AML-193 (cell line): ENCODE results near the gene SLC24A4.
"Not testable (repeated sequence)": the region's sequence is repeated elsewhere in the genome, so short reads cannot be mapped to it uniquely, and the experiment has no call there.

ENCODE experiments used
- DNase-seq, 2 experiments: peaks; one replicate each; lab custom pipeline; 2025; lab: John Stamatoyannopoulos, UW

The SLC24A4 gene

GRCh38 chr14:92520102-92521057 lies 197.4 kb downstream of the SLC24A4 start:
- DNase-seq: no peak

- DNase-seq: no peak
Measured at GRCh38 chr14:92521058-92521415, 198.1 kb downstream of the SLC24A4 start.

GRCh38 chr14:92523752-92524151 lies 200.8 kb downstream of the SLC24A4 start:
- DNase-seq: no peak

GRCh38 chr14:92524602-92525185 lies 201.7 kb downstream of the SLC24A4 start:
- no peak for DNase-seq

- no peak for DNase-seq
Measured at GRCh38 chr14:92525322-92526095, 202.5 kb downstream of the SLC24A4 start.

- no peak for DNase-seq
Measured at GRCh38 chr14:92527721-92528120, 204.8 kb downstream of the SLC24A4 start.

GRCh38 chr14:92528486-92529100 lies 205.6 kb downstream of the SLC24A4 start:
- DNase-seq: no peak

GRCh38 chr14:92529903-92530302 lies 206.9 kb downstream of the SLC24A4 start:
- no peak for DNase-seq

GRCh38 chr14:92531106-92531873 lies 208.3 kb downstream of the SLC24A4 start:
- DNase-seq: no peak

GRCh38 chr14:92532490-92533163 lies 209.7 kb downstream of the SLC24A4 start:
- DNase-seq: no peak

- DNase-seq: no peak
Measured at GRCh38 chr14:92534932-92535643, 212.1 kb downstream of the SLC24A4 start.

GRCh38 chr14:92536231-92536630 lies 213.3 kb downstream of the SLC24A4 start:
- DNase-seq: not testable (repeated sequence)

- no peak for DNase-seq
Measured at GRCh38 chr14:92538412-92538985, 215.5 kb downstream of the SLC24A4 start.

GRCh38 chr14:92539419-92539818 lies 216.5 kb downstream of the SLC24A4 start:
- DNase-seq: no peak

- no peak for DNase-seq
Measured at GRCh38 chr14:92539875-92540274, 216.9 kb downstream of the SLC24A4 start.

GRCh38 chr14:92540472-92541048 lies 217.6 kb downstream of the SLC24A4 start:
- DNase-seq: no peak

- DNase-seq: no peak
Measured at GRCh38 chr14:92542766-92543554, 220.0 kb downstream of the SLC24A4 start.

- DNase-seq: no peak
Measured at GRCh38 chr14:92544051-92544720, 221.2 kb downstream of the SLC24A4 start.
